GM18867 (cell line): ENCODE data around the gene GCSAM.
A peak's percentile ranks its signal among the peaks of the same experiment; 100 is the strongest.
"Not testable (repeated sequence)": the region's sequence is repeated elsewhere in the genome, so short reads cannot be mapped to it uniquely, and the experiment has no call there.

Experiments
- ATAC-seq: cut with Tn5 transposase; IDR thresholded peaks from one replicate; pipeline ENCODE4 v1.9.1; 2021; ENCODE audit warnings: mild to moderate bottlenecking, moderate library complexity; ENCODE audit not compliant: unreplicated experiment

Gene GCSAM

GRCh38 chr3:112074616-112075497 is 58.2 kb downstream of the GCSAM start:
- peak; percentile 97 for ATAC-seq

DNA sequence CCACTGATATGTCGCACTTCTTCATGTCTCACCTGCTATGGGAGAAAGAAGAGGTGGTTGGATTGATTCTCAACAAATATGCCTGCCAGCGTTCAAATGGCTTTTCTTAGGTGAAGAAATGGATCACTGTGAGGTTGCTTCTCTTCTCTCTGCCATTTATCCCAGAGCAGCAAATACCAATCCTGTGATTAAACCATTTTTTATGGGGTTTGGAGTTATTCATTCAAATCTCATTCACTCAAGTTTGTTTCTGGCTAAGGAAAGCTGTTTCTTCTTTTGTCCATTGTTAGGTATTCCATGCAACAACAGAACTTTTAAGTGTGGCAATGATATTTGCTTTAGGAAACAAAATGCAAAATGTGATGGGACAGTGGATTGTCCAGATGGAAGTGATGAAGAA is 59.0 kb downstream of the GCSAM start:
- ATAC-seq: no peak

DNA sequence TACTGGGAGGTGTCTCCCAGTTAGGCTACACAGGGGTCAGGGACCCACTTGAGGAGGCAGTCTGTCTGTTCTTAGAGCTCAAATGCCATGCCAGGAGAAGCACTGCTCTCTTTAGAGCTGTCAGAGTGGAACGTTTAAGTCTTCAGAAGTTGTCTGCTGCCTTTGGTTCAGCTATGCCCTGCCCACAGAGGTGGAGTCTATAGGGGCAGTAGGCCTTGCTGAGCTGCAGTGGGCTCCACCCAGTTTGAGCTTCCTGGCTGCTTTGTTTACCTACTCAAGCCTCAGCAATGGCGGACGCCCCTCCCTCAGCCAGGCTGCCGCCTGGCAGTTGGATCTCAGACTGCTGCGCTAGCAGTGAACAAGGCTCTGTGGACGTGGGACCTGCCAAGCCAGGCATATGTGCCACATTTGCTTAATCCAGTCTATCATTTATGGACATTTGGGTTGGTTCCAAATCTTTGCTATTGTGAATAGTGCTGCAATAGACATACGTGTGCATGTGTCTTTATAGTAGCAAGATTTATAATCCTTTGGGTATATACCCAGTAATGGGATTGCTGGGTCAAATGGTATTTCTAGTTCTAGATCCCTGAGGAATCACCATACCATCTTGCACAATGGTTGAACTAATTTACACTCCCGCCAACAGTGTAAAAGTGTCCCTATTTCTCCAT is 60.5 kb downstream of the GCSAM start:
- not testable (repeated sequence) for ATAC-seq
